ENCODE measurements around the gene RBM14. TPM values are rescaled to one million over a fixed set of nuclear protein-coding genes. Genes with fewer than 3 reads are reported as not detected.

Gene RBM14
- total and polyA plus RNA-seq, 9 of the 15 experiments (the other 6 are each of a cell fraction or from before 2014, with no cell fraction given): 5.5 to 131 (median 42.6) TPM

- TF ChIP-seq EZH2 (IDR thresholded peaks at IDR 0.05; ENCODE audit: borderline replicate concordance, low read depth, low read length) (no peak), FOXP1 (CRISPR knock-in tag; IDR thresholded peaks at IDR 0.05) (peak; percentile 85; the same call in 1 of the 2 replicates), BHLHE40 (IDR thresholded peaks at IDR 0.05; ENCODE audit: low read length) (peak; percentile 31), SIN3A (IDR thresholded peaks at IDR 0.05; ENCODE audit: borderline replicate concordance in 2 of 2, control insufficient read depth in 1 of 2, low read depth in 2 of 2, low read length in 2 of 2) (peak; percentile 61 to 71; a peak in 2 of 4 replicates), CREB1 (IDR thresholded peaks at IDR 0.05) (peak; percentile 86), CREB1 (CRISPR knock-in tag; IDR thresholded peaks at IDR 0.05) (peak; percentile 90), RB1 (IDR thresholded peaks at IDR 0.05; ENCODE audit: low read depth) (peak; percentile 26; the same call in 1 of the 2 replicates), NFE2L1 (tag; IDR thresholded peaks at IDR 0.05; ENCODE audit: borderline replicate concordance, low read depth) (no peak), ZKSCAN3 (CRISPR knock-in tag; IDR thresholded peaks at IDR 0.05) (no peak), KLF13 (tag; IDR thresholded peaks at IDR 0.05; ENCODE audit: borderline replicate concordance, low read depth) (0 out of 2 replicates have a peak, but pooled peaks have one; percentile 22), CCAR2 (IDR thresholded peaks at IDR 0.05; ENCODE audit: low read depth, low read length) (no peak), ESRRA (IDR thresholded peaks at IDR 0.05; ENCODE audit: borderline replicate concordance, low read depth) (0 out of 2 replicates have a peak, but pooled peaks have one; percentile 11), NR4A1 (CRISPR knock-in tag; IDR thresholded peaks at IDR 0.05) (no peak), NR4A1 (tag; IDR thresholded peaks at IDR 0.05) (peak; percentile 82; the same call in 1 of the 2 replicates), ZFX (CRISPR knock-in tag; IDR thresholded peaks at IDR 0.05) (peak; percentile 75), TCF3 (CRISPR knock-in tag; IDR thresholded peaks at IDR 0.05) (peak; percentile 2), ZNF583 (CRISPR knock-in tag; IDR thresholded peaks at IDR 0.05) (peak; percentile 82; the same call in 1 of the 2 replicates)
- TF ChIP-seq, protein P1, sequence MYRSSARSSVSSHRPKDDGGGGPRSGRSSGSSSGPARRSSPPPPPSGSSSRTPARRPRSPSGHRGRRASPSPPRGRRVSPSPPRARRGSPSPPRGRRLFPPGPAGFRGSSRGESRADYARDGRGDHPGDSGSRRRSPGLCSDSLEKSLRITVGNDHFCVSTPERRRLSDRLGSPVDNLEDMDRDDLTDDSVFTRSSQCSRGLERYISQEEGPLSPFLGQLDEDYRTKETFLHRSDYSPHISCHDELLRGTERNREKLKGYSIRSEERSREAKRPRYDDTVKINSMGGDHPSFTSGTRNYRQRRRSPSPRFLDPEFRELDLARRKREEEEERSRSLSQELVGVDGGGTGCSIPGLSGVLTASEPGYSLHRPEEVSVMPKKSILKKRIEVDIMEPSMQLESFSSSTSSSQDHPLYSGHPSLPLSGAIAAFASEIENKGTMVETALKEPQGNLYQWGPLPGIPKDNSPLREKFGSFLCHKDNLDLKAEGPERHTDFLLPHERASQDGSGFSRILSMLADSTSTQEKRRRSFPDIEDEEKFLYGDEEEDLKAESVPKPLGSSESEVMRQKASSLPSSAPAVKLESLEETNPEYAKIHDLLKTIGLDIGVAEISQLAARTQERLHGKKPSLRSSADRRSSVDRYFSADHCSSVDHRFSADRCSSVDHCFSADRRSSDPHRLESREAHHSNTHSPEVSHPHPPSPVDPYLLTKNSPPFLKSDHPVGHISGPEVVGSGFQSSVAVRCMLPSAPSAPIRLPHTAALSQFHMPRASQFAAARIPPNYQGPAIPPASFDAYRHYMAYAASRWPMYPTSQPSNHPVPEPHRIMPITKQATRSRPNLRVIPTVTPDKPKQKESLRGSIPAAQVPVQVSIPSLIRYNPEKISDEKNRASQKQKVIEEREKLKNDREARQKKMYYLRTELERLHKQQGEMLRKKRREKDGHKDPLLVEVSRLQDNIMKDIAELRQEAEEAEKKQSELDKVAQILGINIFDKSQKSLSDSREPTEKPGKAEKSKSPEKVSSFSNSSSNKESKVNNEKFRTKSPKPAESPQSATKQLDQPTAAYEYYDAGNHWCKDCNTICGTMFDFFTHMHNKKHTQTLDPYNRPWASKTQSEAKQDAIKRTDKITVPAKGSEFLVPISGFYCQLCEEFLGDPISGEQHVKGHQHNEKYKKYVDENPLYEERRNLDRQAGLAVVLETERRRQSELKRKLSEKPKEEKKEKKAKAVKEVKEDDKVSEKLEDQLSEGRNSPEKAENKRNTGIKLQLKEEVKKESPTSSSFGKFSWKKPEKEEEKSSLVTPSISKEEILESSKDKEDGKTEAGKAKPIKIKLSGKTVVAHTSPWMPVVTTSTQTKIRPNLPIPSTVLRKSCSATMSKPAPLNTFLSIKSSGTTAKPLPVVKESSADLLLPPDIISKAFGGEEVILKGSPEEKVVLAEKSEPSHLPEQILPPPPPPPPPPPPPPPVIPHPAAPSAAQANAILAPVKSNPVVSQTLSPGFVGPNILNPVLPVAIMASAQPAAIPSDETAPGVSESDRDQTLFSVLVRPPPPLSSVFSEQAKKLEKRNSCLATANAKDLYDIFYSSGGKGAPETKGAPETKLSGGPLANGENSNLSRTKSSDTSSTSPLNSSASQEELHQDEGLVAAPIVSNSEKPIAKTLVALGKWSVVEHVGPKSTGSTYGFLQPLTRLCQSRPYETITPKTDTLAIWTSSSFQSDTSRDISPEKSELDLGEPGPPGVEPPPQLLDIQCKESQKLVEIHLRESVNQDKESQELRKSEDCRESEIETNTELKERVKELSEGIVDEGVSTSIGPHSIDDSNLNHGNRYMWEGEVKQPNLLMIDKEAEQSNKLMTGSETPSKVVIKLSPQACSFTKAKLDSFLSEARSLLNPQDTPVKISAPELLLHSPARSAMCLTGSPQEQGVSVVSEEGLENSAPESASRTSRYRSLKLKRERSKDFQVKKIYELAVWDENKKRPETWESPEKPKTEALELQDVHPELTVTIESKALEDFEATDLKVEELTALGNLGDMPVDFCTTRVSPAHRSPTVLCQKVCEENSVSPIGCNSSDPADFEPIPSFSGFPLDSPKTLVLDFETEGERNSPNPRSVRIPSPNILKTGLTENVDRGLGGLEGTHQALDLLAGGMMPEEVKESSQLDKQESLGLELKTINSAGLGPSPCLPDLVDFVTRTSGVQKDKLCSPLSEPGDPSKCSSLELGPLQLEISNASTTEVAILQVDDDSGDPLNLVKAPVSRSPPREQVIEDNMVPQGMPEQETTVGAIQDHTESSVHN (IDR thresholded peaks at IDR 0.05; ENCODE audit: borderline replicate concordance in 1 of 2, low read depth in 1 of 2): no peak
- TF ChIP-seq, protein P2, sequence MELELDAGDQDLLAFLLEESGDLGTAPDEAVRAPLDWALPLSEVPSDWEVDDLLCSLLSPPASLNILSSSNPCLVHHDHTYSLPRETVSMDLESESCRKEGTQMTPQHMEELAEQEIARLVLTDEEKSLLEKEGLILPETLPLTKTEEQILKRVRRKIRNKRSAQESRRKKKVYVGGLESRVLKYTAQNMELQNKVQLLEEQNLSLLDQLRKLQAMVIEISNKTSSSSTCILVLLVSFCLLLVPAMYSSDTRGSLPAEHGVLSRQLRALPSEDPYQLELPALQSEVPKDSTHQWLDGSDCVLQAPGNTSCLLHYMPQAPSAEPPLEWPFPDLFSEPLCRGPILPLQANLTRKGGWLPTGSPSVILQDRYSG (tag; conservative IDR thresholded peaks at IDR 0.05; ENCODE audit: low read depth): peak; percentile 93
Measured at GRCh38 chr11:66616379-66617154, at the start of gene RBM14 (continued).

Data from K562 (cell line).